MG63 (cell line): ENCODE measurements around the gene FHL5. TPM values are rescaled to one million over a fixed set of nuclear protein-coding genes. Genes with fewer than 3 reads are reported as not detected.
A peak's percentile ranks its signal among the peaks of the same experiment; 100 is the strongest.
"Not testable (repeated sequence)": the region's sequence is repeated elsewhere in the genome, so short reads cannot be mapped to it uniquely, and the experiment has no call there.

ENCODE experiments used
- DNase-seq: peaks from one replicate; pipeline ENCODE4 v3.0.0-alpha.2; 2020
- H3K27me3 ChIP-seq: fragments of 250-450 bp; sonication (Bioruptor Pico); 2 replicates; pipeline ENCODE4 v1.5.1; 2020; ENCODE audit warnings: mild to moderate bottlenecking, moderate library complexity
- H3K36me3 ChIP-seq: fragments of 250-450 bp; sonication (Bioruptor Pico); 2 replicates; pipeline ENCODE4 v1.5.1; 2020; ENCODE audit warnings: mild to moderate bottlenecking, moderate library complexity
- H3K4me3 ChIP-seq: fragments of 250-450 bp; sonication (Bioruptor Pico); 2 replicates; pipeline ENCODE4 v1.5.1; 2020; ENCODE audit warnings: mild to moderate bottlenecking, moderate library complexity
- H3K9me3 ChIP-seq: fragments of 250-450 bp; sonication (Bioruptor Pico); 2 replicates; pipeline ENCODE4 v1.5.1; 2020; ENCODE audit warnings: mild to moderate bottlenecking, moderate library complexity
- total RNA-seq: library from RNA; depleted of rRNA; stranded (reverse); fragments of >200 nt; shearing (Covaris generic); gene quantifications from 2 replicates; pipeline ENCODE4 v1.2.3, GENCODE V29; 2014; ENCODE audit warnings: low replicate concordance; rRNA removed

FHL5 gene
- total RNA-seq: not detected in 2 replicates

GRCh38 chr6:96562886-96563285 lies at the start of gene FHL5:
Gene FHL5, plus strand, starts transcription at chr6:96563128. Its CDS starts 40,486 bp downstream, at chr6:96603614.
- no peaks in the 10 kb centered on the region for H3K36me3 ChIP-seq
- no peak for DNase-seq
- H3K9me3 ChIP-seq: no peaks in the 10 kb centered on the region; the same call in 1 of the 2 replicates
- H3K27me3 ChIP-seq: no peaks in the 10 kb centered on the region
- no peak within 1 kb of the TSS for H3K4me3 ChIP-seq

- H3K9me3 ChIP-seq: no peaks in the 10 kb centered on the region
- peak overlapping the region; percentile 90 for H3K4me3 ChIP-seq
- peak; percentile 26 for DNase-seq
- H3K27me3 ChIP-seq: no peaks in the 10 kb centered on the region
- H3K36me3 ChIP-seq: peaks cover 11% of the 10 kb centered on the region
These were observed 42.5 kb upstream of the FHL5 start for GRCh38 chr6:96520171-96521115.

DNA sequence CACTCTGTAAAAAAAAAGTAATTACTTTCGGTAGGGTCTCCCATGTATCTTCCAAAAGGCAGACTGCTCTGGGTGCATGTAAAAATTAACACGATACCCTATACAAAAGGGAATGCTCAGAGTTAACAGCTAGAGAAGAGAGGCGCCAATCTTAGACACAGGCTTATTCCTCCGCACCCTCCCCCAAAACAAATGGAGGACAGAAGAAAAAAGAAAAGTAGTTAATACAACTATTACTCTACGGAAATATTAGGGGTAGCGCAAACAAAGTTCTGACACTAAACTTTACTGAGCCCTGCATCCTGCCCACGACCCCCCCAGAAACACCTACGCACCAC lies 41.7 kb upstream of the FHL5 start:
- Histone ChIP-seq H3K36me3 (peaks cover 11% of the 10 kb centered on the region), H3K9me3 (no peaks in the 10 kb centered on the region), H3K27me3 (no peaks in the 10 kb centered on the region), H3K4me3 (peak overlapping the region; percentile 90)
- no peak for DNase-seq

- no peaks in the 10 kb centered on the region for H3K27me3 ChIP-seq
- H3K4me3 ChIP-seq: peak within 1 kb of the TSS; percentile 90
- peak; percentile 96 for DNase-seq
- no peaks in the 10 kb centered on the region for H3K9me3 ChIP-seq
- H3K36me3 ChIP-seq: peaks cover 11% of the 10 kb centered on the region
These were observed 41.1 kb upstream of the FHL5 start, which contains the start of gene UFL1 for GRCh38 chr6:96521644-96522464. Gene UFL1, plus strand, starts transcription at chr6:96521806. Its CDS starts 68 bp downstream, at chr6:96521874.

DNA sequence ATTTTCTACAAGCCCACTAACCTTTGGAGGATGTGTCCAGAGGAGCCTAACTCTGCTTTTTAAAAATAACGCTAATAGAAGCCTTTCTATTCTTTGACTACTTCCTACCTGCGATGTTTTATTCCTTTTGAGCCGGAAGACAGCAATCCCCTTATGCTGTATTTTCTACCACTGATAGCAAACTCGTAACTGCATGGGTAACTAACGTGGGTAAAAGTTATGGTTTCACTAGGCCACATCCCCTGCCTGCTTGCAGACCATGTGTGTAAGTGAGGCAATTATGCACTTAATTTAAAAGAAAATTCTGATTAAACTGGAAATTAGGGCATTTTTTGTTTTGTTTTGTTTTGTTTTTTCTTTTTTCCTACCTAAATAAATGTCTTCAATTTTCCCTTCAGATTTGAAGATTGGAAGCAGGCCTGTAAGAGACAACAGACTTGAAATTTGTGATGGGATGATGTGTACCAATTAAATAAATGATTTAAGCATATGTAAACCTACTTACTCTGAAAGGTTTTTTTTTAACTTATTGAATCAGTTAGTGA lies 40.4 kb upstream of the FHL5 start:
- Histone ChIP-seq H3K36me3 (peaks cover 11% of the 10 kb centered on the region), H3K27me3 (no peaks in the 10 kb centered on the region), H3K9me3 (no peaks in the 10 kb centered on the region), H3K4me3 (peak overlapping the region; percentile 90)
- DNase-seq: no peak

GRCh38 chr6:96528193-96528592 lies 34.7 kb upstream of the FHL5 start:
- H3K36me3 ChIP-seq: peaks cover 53% of the 10 kb centered on the region
- H3K4me3 ChIP-seq: no peak overlapping the region
- no peaks in the 10 kb centered on the region for H3K27me3 ChIP-seq
- no peaks in the 10 kb centered on the region for H3K9me3 ChIP-seq
- DNase-seq: no peak

- H3K9me3 ChIP-seq: no peaks in the 10 kb centered on the region
These were observed 30.5 kb upstream of the FHL5 start for GRCh38 chr6:96532399-96532798.

GRCh38 chr6:96537726-96538125 lies 25.2 kb upstream of the FHL5 start:
- H3K36me3 ChIP-seq: peaks cover 28% of the 10 kb centered on the region
- H3K4me3 ChIP-seq: no peak overlapping the region
- H3K9me3 ChIP-seq: no peaks in the 10 kb centered on the region
- H3K27me3 ChIP-seq: no peaks in the 10 kb centered on the region
- DNase-seq: no peak

More at GRCh38 chr6:96532399-96532798, 30.5 kb upstream of the FHL5 start:
- Histone ChIP-seq H3K27me3 (no peaks in the 10 kb centered on the region), H3K36me3 (peaks cover 52% of the 10 kb centered on the region), H3K4me3 (no peak overlapping the region)
- DNase-seq: no peak

DNA sequence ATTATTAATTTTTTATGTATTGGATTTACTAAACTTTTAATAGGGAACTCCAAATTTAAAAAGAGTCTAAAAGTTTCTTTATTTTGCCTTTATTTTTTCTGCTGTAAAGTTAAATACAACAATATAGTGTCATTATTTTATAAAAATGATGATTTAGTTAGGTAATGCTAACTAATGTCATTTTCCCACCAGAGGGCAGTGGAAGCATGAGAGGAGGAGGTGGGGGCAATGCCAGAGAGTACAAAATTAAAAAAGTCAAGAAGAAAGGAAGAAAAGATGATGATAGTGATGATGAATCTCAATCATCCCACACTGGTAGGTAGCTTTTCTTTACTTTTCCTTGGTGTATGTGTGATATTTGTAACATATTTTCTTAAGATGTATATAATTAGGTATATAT lies 20.2 kb upstream of the FHL5 start:
- Histone ChIP-seq H3K9me3 (no peaks in the 10 kb centered on the region), H3K27me3 (no peaks in the 10 kb centered on the region), H3K36me3 (peaks cover 38% of the 10 kb centered on the region), H3K4me3 (no peak overlapping the region)
- no peak for DNase-seq

DNA sequence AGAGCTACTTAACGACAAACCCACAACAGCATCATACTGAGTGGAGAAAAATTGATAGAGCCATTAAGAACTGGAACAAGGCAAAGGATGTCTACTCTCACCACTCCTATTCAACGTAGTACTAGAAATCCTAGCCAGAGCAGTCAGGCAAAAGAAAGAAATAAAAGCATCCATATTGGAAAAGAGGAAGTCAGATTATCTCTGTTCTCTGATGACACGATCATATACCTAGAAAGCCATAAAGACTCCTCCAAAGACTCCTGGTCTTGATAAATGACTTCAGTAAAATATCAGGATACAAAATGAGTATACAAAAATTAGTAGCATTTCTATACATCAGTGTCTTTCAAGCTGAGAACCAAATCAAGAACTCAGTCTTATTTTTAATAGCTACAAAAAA lies 17.0 kb upstream of the FHL5 start:
- Histone ChIP-seq H3K4me3 (no peak overlapping the region), H3K9me3 (no peaks in the 10 kb centered on the region), H3K36me3 (peaks cover 31% of the 10 kb centered on the region), H3K27me3 (no peaks in the 10 kb centered on the region)
- DNase-seq: no peak

DNA sequence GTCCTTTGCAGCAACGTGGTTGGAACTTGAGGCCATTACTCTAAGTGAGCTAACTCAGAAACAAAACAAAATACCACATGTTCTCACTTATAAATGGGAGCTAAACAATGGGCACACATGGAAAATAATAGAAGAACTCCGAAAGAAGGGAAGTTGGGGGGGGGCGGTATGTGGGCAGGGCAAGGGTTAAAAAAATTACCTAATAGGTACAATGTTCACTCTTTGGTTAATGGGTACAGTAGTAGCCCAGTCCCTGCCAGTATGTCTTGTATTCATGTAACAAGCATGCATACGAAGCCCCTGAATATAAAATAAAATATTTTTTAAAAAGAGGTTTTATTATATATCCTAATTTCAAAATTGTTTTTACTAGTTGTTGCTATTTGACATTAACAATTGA lies 15.3 kb upstream of the FHL5 start:
- Histone ChIP-seq H3K4me3 (no peak overlapping the region), H3K36me3 (peaks cover 41% of the 10 kb centered on the region), H3K9me3 (no peaks in the 10 kb centered on the region), H3K27me3 (no peaks in the 10 kb centered on the region)
- no peak for DNase-seq

DNA sequence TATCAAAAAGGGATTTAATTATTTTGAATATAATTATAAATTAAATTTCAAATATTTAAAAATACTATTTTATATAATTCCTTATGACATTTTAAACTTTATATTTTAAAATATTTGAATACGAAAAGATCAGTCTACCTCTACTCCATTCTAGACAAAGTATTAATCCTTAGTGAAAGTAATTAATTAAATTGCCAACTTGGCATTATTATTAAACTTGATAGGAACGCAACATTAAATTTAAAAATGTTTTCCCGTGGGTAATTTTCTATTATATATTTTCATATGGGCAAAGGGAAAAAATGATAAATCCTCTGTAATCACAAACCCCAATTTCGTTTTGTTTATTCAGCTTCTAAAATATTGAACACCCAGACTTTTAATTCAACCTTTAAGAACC lies 8.4 kb upstream of the FHL5 start:
- no peak for DNase-seq
- Histone ChIP-seq H3K9me3 (no peaks in the 10 kb centered on the region), H3K36me3 (peaks cover 35% of the 10 kb centered on the region), H3K27me3 (no peaks in the 10 kb centered on the region), H3K4me3 (no peak overlapping the region)

GRCh38 chr6:96559740-96560139 lies 3.2 kb upstream of the FHL5 start:
- H3K4me3 ChIP-seq, H3K9me3 ChIP-seq, H3K36me3 ChIP-seq, H3K27me3 ChIP-seq, DNase-seq: not testable (repeated sequence)

- Histone ChIP-seq H3K9me3 (peaks cover 2% of the 10 kb centered on the region; the same call in 1 of the 2 replicates), H3K27me3 (no peaks in the 10 kb centered on the region), H3K36me3 (no peaks in the 10 kb centered on the region), H3K4me3 (no peak overlapping the region)
- DNase-seq: no peak
These were observed 925 bp downstream of the FHL5 start for GRCh38 chr6:96563853-96564252.

GRCh38 chr6:96570053-96570452 lies 7.1 kb downstream of the FHL5 start:
- no peak overlapping the region for H3K4me3 ChIP-seq
- H3K36me3 ChIP-seq: no peaks in the 10 kb centered on the region
- no peaks in the 10 kb centered on the region for H3K27me3 ChIP-seq
- DNase-seq: no peak
- H3K9me3 ChIP-seq: peaks cover 4% of the 10 kb centered on the region; the same call in 1 of the 2 replicates

DNA sequence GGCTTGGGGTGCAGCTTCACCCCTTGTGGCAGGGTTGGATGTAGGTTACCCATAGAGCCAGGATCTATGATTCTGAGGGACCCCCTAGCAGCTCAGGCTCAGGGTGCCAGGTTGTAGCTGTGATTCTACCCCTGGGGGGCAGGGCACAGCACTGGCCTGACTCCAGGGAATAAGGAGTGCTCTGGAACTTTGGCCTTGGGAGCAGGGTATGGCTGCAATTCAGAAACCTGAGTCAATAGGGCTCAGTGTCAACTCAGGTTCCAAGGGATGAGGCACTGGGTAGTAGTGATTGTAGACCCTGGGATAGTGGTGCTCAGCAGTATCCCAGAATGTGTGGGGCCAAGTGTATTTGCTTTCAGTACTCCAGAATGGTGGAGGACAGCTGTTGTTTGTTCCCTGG lies 8.6 kb downstream of the FHL5 start:
- Histone ChIP-seq H3K4me3 (no peak overlapping the region), H3K36me3 (no peaks in the 10 kb centered on the region), H3K9me3 (peaks cover 4% of the 10 kb centered on the region; the same call in 1 of the 2 replicates), H3K27me3 (no peaks in the 10 kb centered on the region)
- no peak for DNase-seq

GRCh38 chr6:96575359-96575758 lies 12.4 kb downstream of the FHL5 start:
- Histone ChIP-seq H3K9me3 (peaks cover 2% of the 10 kb centered on the region; the same call in 1 of the 2 replicates), H3K27me3 (no peaks in the 10 kb centered on the region), H3K36me3 (no peaks in the 10 kb centered on the region), H3K4me3 (no peak overlapping the region)
- no peak for DNase-seq
